ENCODE measurements around the gene SEMA7A.

Gene SEMA7A

GRCh38 chr15:74420193-74420905 lies 13.4 kb downstream of the SEMA7A start:
- Mint-ChIP-seq H3K27me3 (no peaks in the 10 kb centered on the region), H3K4me1 (peaks cover 86 to 100% of the 10 kb centered on the region in 2 donors), H3K36me3 (peaks cover 85 to 92% of the 10 kb centered on the region in 2 donors), H3K4me3 (peak overlapping the region; percentile 83 to 85), H3K27ac (peak overlapping the region; percentile 93), H3K9me3 (no peaks in the 10 kb centered on the region)
- no peak for DNase-seq
- ATAC-seq (replicated peaks), result peak in 1 of 2 donors; percentile 14

- no peak for ATAC-seq (replicated peaks)
- Mint-ChIP-seq H3K4me3 (peak overlapping the region; percentile 47 to 70), H3K4me1 (peaks cover 84 to 100% of the 10 kb centered on the region in 2 donors), H3K36me3 (peaks cover 89 to 94% of the 10 kb centered on the region in 2 donors), H3K27me3 (no peaks in the 10 kb centered on the region), H3K9me3 (no peaks in the 10 kb centered on the region), H3K27ac (peak overlapping the region; percentile 93)
- no peak for DNase-seq
Measured at GRCh38 chr15:74419432-74419831, 14.3 kb downstream of the SEMA7A start.

- Mint-ChIP-seq H3K4me3 (peak overlapping the region; percentile 70 to 72), H3K4me1 (peaks cover 82 to 100% of the 10 kb centered on the region in 2 donors), H3K36me3 (peaks cover 89 to 94% of the 10 kb centered on the region in 2 donors), H3K27me3 (no peaks in the 10 kb centered on the region), H3K9me3 (no peaks in the 10 kb centered on the region), H3K27ac (peak overlapping the region; percentile 87)
- no peak for ATAC-seq (replicated peaks)
- no peak for DNase-seq
Measured at GRCh38 chr15:74418575-74419338, 15.0 kb downstream of the SEMA7A start.

- no peaks in the 10 kb centered on the region for H3K27me3 Mint-ChIP-seq
- H3K9me3 Mint-ChIP-seq, result no peaks in the 10 kb centered on the region
- no peak for DNase-seq
- peaks cover 92% of the 10 kb centered on the region in 2 donors for H3K36me3 Mint-ChIP-seq
- peak overlapping the region; percentile 87 for H3K27ac Mint-ChIP-seq
- peaks cover 81 to 100% of the 10 kb centered on the region in 2 donors for H3K4me1 Mint-ChIP-seq
- peak overlapping the region; percentile 36 to 53 for H3K4me3 Mint-ChIP-seq
- ATAC-seq (replicated peaks), result no peak
Measured at GRCh38 chr15:74417670-74418069, 16.1 kb downstream of the SEMA7A start.

- Mint-ChIP-seq H3K4me3 (peak overlapping the region; percentile 36 to 56), H3K27me3 (no peaks in the 10 kb centered on the region), H3K9me3 (no peaks in the 10 kb centered on the region), H3K27ac (peak overlapping the region; percentile 87), H3K36me3 (peaks cover 92 to 94% of the 10 kb centered on the region in 2 donors), H3K4me1 (peaks cover 82 to 100% of the 10 kb centered on the region in 2 donors)
- DNase-seq (no peak), ATAC-seq (replicated peaks) (no peak)
Measured at GRCh38 chr15:74417225-74417624, 16.5 kb downstream of the SEMA7A start.

- Mint-ChIP-seq H3K4me1 (peaks cover 82 to 100% of the 10 kb centered on the region in 2 donors), H3K27me3 (no peaks in the 10 kb centered on the region), H3K36me3 (peaks cover 92 to 94% of the 10 kb centered on the region in 2 donors), H3K4me3 (peak overlapping the region; percentile 36 to 56), H3K9me3 (no peaks in the 10 kb centered on the region), H3K27ac (peak overlapping the region; percentile 87)
- peak; percentile 7 to 9 for ATAC-seq (replicated peaks)
- no peak for DNase-seq
Measured at GRCh38 chr15:74415966-74416916, 17.5 kb downstream of the SEMA7A start.

GRCh38 chr15:74414603-74415338 lies 19.0 kb downstream of the SEMA7A start:
- no peak for ATAC-seq (replicated peaks)
- peak overlapping the region; percentile 36 to 55 for H3K4me3 Mint-ChIP-seq
- H3K27ac Mint-ChIP-seq, result peak overlapping the region; percentile 96
- no peak for DNase-seq
- no peaks in the 10 kb centered on the region for H3K27me3 Mint-ChIP-seq
- peaks cover 92 to 94% of the 10 kb centered on the region in 2 donors for H3K36me3 Mint-ChIP-seq
- H3K4me1 Mint-ChIP-seq, result peaks cover 78 to 99% of the 10 kb centered on the region in 2 donors
- H3K9me3 Mint-ChIP-seq, result no peaks in the 10 kb centered on the region

- no peaks in the 10 kb centered on the region for H3K27me3 Mint-ChIP-seq
- H3K9me3 Mint-ChIP-seq, result no peaks in the 10 kb centered on the region
- H3K27ac Mint-ChIP-seq, result peak overlapping the region; percentile 96
- DNase-seq (no peak), ATAC-seq (replicated peaks) (no peak)
- H3K4me1 Mint-ChIP-seq, result peaks cover 78 to 98% of the 10 kb centered on the region in 2 donors
- H3K4me3 Mint-ChIP-seq, result peak overlapping the region; percentile 12 to 36
- peaks cover 87 to 91% of the 10 kb centered on the region in 2 donors for H3K36me3 Mint-ChIP-seq
Measured at GRCh38 chr15:74414081-74414580, 19.6 kb downstream of the SEMA7A start.

- Mint-ChIP-seq H3K4me3 (peak overlapping the region; percentile 12 to 18), H3K4me1 (peaks cover 78 to 98% of the 10 kb centered on the region in 2 donors), H3K36me3 (peaks cover 83 to 93% of the 10 kb centered on the region in 2 donors), H3K27ac (peak overlapping the region; percentile 96), H3K9me3 (no peaks in the 10 kb centered on the region), H3K27me3 (no peaks in the 10 kb centered on the region)
- no peak for ATAC-seq (replicated peaks)
- no peak for DNase-seq
Measured at GRCh38 chr15:74413350-74414080, 20.2 kb downstream of the SEMA7A start.

- no peaks in the 10 kb centered on the region for H3K27me3 Mint-ChIP-seq
- H3K36me3 Mint-ChIP-seq, result peaks cover 81 to 90% of the 10 kb centered on the region in 2 donors
- peak overlapping the region; percentile 57 to 64 for H3K4me3 Mint-ChIP-seq
- ATAC-seq (replicated peaks), result no peak
- no peak for DNase-seq
- H3K27ac Mint-ChIP-seq, result peak overlapping the region; percentile 96
- no peaks in the 10 kb centered on the region for H3K9me3 Mint-ChIP-seq
- peaks cover 77 to 98% of the 10 kb centered on the region in 2 donors for H3K4me1 Mint-ChIP-seq
Measured at GRCh38 chr15:74412159-74412558, 21.6 kb downstream of the SEMA7A start.

GRCh38 chr15:74411686-74412085 lies 22.1 kb downstream of the SEMA7A start:
- no peak for DNase-seq
- Mint-ChIP-seq H3K4me3 (peak overlapping the region; percentile 57 to 64), H3K9me3 (no peaks in the 10 kb centered on the region), H3K27ac (peak overlapping the region; percentile 96), H3K27me3 (no peaks in the 10 kb centered on the region), H3K4me1 (peaks cover 77 to 98% of the 10 kb centered on the region in 2 donors), H3K36me3 (peaks cover 77 to 90% of the 10 kb centered on the region in 2 donors)
- no peak for ATAC-seq (replicated peaks)

- Mint-ChIP-seq H3K36me3 (peaks cover 70 to 90% of the 10 kb centered on the region in 2 donors), H3K27me3 (no peaks in the 10 kb centered on the region), H3K27ac (peak overlapping the region; percentile 96), H3K9me3 (peaks cover 0 to 2% of the 10 kb centered on the region in 2 donors), H3K4me3 (peak overlapping the region in 1 of 2 donors; percentile 30), H3K4me1 (peaks cover 76 to 98% of the 10 kb centered on the region in 2 donors)
- no peak for DNase-seq
- ATAC-seq (replicated peaks), result no peak
Measured at GRCh38 chr15:74410502-74410901, 23.3 kb downstream of the SEMA7A start.

Measured in stimulated activated naive B cell treated with anti-CD40 and anti-IgM and Interleukin-4, amounts not matched to agents 10 μg/mL and 1 μg/mL and 100 μg/mL, for 72 hours (primary cell).